PC-9 (cell line): ENCODE measurements around the gene TNS1.

Source experiments
- EZH2 ChIP-seq: fragments of 200-600 bp; sonication (generic); IDR thresholded peaks from 2 replicates; pipeline ENCODE4 v1.8.0; 2017; ENCODE audit warnings: antibody characterized with exemption, low read depth
- TF ChIP-seq, protein P1 (sequence below): fragments of 200-600 bp; sonication (generic); conservative IDR thresholded peaks from 2 replicates; pipeline ENCODE4 v1.6.1; 2017; ENCODE audit warnings: mixed run types, antibody characterized with exemption, mild to moderate bottlenecking, moderate library complexity

- TF ChIP-seq, protein P1, sequence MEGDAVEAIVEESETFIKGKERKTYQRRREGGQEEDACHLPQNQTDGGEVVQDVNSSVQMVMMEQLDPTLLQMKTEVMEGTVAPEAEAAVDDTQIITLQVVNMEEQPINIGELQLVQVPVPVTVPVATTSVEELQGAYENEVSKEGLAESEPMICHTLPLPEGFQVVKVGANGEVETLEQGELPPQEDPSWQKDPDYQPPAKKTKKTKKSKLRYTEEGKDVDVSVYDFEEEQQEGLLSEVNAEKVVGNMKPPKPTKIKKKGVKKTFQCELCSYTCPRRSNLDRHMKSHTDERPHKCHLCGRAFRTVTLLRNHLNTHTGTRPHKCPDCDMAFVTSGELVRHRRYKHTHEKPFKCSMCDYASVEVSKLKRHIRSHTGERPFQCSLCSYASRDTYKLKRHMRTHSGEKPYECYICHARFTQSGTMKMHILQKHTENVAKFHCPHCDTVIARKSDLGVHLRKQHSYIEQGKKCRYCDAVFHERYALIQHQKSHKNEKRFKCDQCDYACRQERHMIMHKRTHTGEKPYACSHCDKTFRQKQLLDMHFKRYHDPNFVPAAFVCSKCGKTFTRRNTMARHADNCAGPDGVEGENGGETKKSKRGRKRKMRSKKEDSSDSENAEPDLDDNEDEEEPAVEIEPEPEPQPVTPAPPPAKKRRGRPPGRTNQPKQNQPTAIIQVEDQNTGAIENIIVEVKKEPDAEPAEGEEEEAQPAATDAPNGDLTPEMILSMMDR = no peak
- no peak for TF ChIP-seq EZH2
These were observed 195.8 kb downstream of the TNS1 start for GRCh38 chr2:217807025-217807424.
